HepG2 (cell line): ENCODE measurements around the gene ASB7. TPM values are rescaled to one million over a fixed set of nuclear protein-coding genes. Genes with fewer than 3 reads are reported as not detected.
A peak's percentile ranks its signal among the peaks of the same experiment; 100 is the strongest.

ENCODE experiments used
- ATAC-seq: fragments of 200-7000 bp; cut with Tn5 transposase; 3 replicates; pipeline ENCODE4 v1.9.1; 2020; ENCODE audit warnings: mild to moderate bottlenecking, moderate library complexity
- BruUV-seq: library from RNA; stranded (reverse); fragments of 400-500 nt; replicated peaks from 2 replicates; lab custom pipeline; 2021; lab: Mats Ljungman, UMichigan
- CTCF ChIA-PET: fragments of 300-600 bp; formaldehyde crosslinking; extraction: SDS; loops from one replicate; lab custom pipeline; 2021; ENCODE audit warnings: low total read pairs, inconsistent platforms, low intra/inter-chr PET ratio; lab: Yijun Ruan, JAX
- POLR2A ChIA-PET: fragments of 350-600 bp; sonication (Branson Sonifier 250); formaldehyde crosslinking; loops from one replicate; lab custom pipeline; 2020; ENCODE audit warnings: antibody characterized with exemption, inconsistent platforms; lab: Yijun Ruan, JAX
- DNase-seq: peaks from one replicate; pipeline ENCODE4 v3.0.0-alpha.2; 2015; ENCODE audit warnings: low spot score
- FAIRE-seq: peaks from 3 replicates; lab custom pipeline; 2011; peaks lifted over from hg19 to GRCh38; lab: Jason Lieb, UNC
- H2AFZ ChIP-seq: one replicate; pipeline ENCODE4 v1.6.1; 2011; ENCODE audit warnings: low read length, inconsistent platforms
- H3K27ac ChIP-seq: fragments of 300-600 bp; 3 replicates; pipeline ENCODE4 v1.8.0; 2011; ENCODE audit warnings: mixed run types, mild to moderate bottlenecking, mixed read lengths, low read length, inconsistent platforms; ENCODE audit not compliant: insufficient read depth; ENCODE audit errors: extremely low read length
- H3K27me3 ChIP-seq, 2 experiments: fragments of 200-600 bp in 1 of 2; 2 replicates in 1 of 2; 3 replicates in 1 of 2; pipeline versions ENCODE4 v1.6.0 to v1.8.0; 2011; ENCODE audit warnings: low read length in 2 of 2, mild to moderate bottlenecking in 2 of 2, moderate library complexity in 2 of 2, inconsistent platforms in 1 of 2; ENCODE audit not compliant: insufficient read depth in 2 of 2, control insufficient read depth in 1 of 2
- H3K36me3 ChIP-seq, 2 experiments: fragments of 200-600 bp in 1 of 2; replicated peaks in 1 of 2; 2 replicates in 1 of 2; 3 replicates in 1 of 2; pipeline versions ENCODE4 v1.5.1 to v1.8.0; 2011; ENCODE audit warnings: low read length in 2 of 2, inconsistent platforms in 1 of 2; ENCODE audit not compliant: insufficient read depth in 2 of 2, control insufficient read depth in 1 of 2
- H3K4me1 ChIP-seq: 2 replicates; pipeline ENCODE4 v1.5.1; 2012; ENCODE audit warnings: low read length, inconsistent platforms; ENCODE audit not compliant: insufficient read depth
- H3K4me2 ChIP-seq: 2 replicates; pipeline ENCODE4 v1.6.0; 2011; ENCODE audit warnings: low read depth, low read length, inconsistent platforms
- H3K4me3 ChIP-seq, 3 experiments: fragments of 200-600 bp in 1 of 3; sonication (generic), shearing (Covaris generic) in 1 of 3; replicated peaks in 1 of 3; 2 replicates each; pipeline ENCODE4 v1.5.1; 2011 to 2016; ENCODE audit warnings: low read length in 3 of 3, inconsistent platforms in 2 of 3, low read depth in 2 of 3, mild to moderate bottlenecking in 2 of 3, control low read depth in 1 of 3, mixed read lengths in 1 of 3; ENCODE audit not compliant: insufficient read depth in 1 of 3
- H3K79me2 ChIP-seq: one replicate; pipeline ENCODE4 v1.6.1; 2011; ENCODE audit warnings: low read length, inconsistent platforms; ENCODE audit not compliant: insufficient read depth
- H3K9ac ChIP-seq: 2 replicates; pipeline ENCODE4 v1.6.0; 2011; ENCODE audit warnings: mild to moderate bottlenecking, low read depth, low read length, inconsistent platforms; ENCODE audit not compliant: insufficient read depth
- H3K9me3 ChIP-seq: 2 replicates; pipeline ENCODE4 v1.5.1; 2012; ENCODE audit warnings: mild to moderate bottlenecking, low read length
- H4K20me1 ChIP-seq: 2 replicates; pipeline ENCODE4 v1.6.0; 2011; ENCODE audit warnings: inconsistent platforms, mild to moderate bottlenecking, low read length, moderate library complexity; ENCODE audit not compliant: insufficient read depth
- HDAC2 ChIP-seq: sonication (generic); formaldehyde crosslinking; IDR thresholded peaks from 2 replicates; pipeline ENCODE4 v1.4.0; 2020; ENCODE audit warnings: missing genetic modification reagents
- MYNN ChIP-seq: sonication (generic); formaldehyde crosslinking; IDR thresholded peaks from 2 replicates; pipeline ENCODE4 v1.4.0; 2020; ENCODE audit warnings: mild to moderate bottlenecking, low read depth, missing genetic modification reagents
- TP53 ChIP-seq: sonication (generic); formaldehyde crosslinking; conservative IDR thresholded peaks from 2 replicates; pipeline ENCODE4 v1.4.0; 2020; ENCODE audit warnings: missing genetic modification reagents
- WGBS: methylation state at CpG from one replicate; pipeline ENCODE4 v1.1.6; 2017; ENCODE audit warnings: low lambda C conversion rate; 5-methylcytosine and 5-hydroxymethylcytosine counted together
- in situ Hi-C: cut with HindIII; loops from 2 replicates; pipeline ENCODE4 v1.10.0; 2017; ENCODE audit warnings: low pct_unique_long_range_greater_than_20kb; ENCODE audit not compliant: extremely low pct_ligation_motif_present
- intact Hi-C: fragments of 100-400 bp; cut with micrococcal nuclease; formaldehyde crosslinking; loops from one replicate; pipeline ENCODE4 v1.10.0; 2022; ENCODE audit not compliant: unreplicated experiment
- polyA plus RNA-seq, 8 experiments: library from polyadenylated mRNA; depleted of rRNA in 3 of 8; stranded (reverse) in 7 of 8; unstranded in 1 of 8; fragments of >200 nt; fragmentation: Illumina TruSeq in 4 of 8; extraction: Trizol in 4 of 8; gene quantifications; 2 replicates each; pipeline versions ENCODE4 v1.2.1 to v1.2.3, GENCODE V29; 2011 to 2016; ENCODE audit warnings: low read depth in 4 of 8, missing spikeins in 1 of 8, mixed read lengths in 1 of 8; ENCODE audit not compliant: insufficient read depth in 1 of 8
- total RNA-seq, 5 experiments: library from RNA; depleted of rRNA; stranded (reverse); fragments of >200 nt; fragmentation: Illumina TruSeq; extraction: Trizol; gene quantifications; 2 replicates each; pipeline ENCODE4 v1.2.3, GENCODE V29; 2016; ENCODE audit warnings: low read depth in 1 of 5
- TF ChIP-seq, protein P1 (sequence below): IDR thresholded peaks from 2 replicates; pipeline ENCODE4 v1.6.1; 2012; ENCODE audit warnings: low read depth, low read length, improper control_type of control experiment

The ASB7 gene
- total and polyA plus RNA-seq, 2 of the 13 experiments (the other 11 are each of a cell fraction or from before 2014, with no cell fraction given), result 7.7 to 12.1 TPM

DNA sequence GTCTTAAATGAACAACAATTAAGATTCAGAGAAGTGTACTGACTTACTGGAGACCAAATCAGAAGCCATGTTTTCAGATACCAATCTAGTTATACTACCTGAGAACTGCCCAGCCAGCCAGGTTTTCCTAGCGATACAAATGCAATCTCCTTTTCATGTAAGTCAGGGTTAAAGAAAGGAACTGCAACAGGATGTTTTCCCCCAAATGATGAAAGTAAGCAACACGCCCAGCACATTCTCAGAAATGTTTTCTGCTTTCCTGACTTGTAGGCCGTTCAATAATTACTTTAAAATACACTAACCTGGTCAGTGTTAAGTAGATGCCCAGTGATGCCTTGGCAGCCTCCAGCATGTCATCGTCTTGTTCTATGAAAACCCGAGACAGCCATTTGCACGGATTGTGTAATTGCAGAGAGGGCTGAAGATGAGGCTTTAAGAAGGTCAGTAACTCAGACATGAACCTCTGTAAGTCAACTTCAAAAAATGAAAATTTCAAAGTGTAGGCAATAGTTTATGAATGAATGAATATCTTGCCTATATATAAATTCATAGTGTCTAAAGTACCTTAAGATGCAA lies 30.7 kb upstream of the ASB7 start (continued):
- TF ChIP-seq MYNN (CRISPR knock-in tag), result no peak
- no peak for TF ChIP-seq HDAC2

- no TSS peak for BruUV-seq
- 81% methylated on average over 4 of the region's 4 CpGs for WGBS
- TF ChIP-seq TP53 (CRISPR knock-in tag), result no peak
- TF ChIP-seq, protein P1, sequence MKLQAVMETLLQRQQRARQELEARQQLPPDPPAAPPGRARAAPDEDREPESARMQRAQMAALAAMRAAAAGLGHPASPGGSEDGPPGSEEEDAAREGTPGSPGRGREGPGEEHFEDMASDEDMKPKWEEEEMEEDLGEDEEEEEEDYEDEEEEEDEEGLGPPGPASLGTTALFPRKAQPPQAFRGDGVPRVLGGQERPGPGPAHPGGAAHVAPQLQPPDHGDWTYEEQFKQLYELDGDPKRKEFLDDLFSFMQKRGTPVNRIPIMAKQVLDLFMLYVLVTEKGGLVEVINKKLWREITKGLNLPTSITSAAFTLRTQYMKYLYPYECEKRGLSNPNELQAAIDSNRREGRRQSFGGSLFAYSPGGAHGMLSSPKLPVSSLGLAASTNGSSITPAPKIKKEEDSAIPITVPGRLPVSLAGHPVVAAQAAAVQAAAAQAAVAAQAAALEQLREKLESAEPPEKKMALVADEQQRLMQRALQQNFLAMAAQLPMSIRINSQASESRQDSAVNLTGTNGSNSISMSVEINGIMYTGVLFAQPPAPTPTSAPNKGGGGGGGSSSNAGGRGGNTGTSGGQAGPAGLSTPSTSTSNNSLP, result peak; percentile 83; the same call in 1 of the 2 replicates
- Histone ChIP-seq H3K36me3 (peaks cover 0 to 35% of the 10 kb centered on the region in 2 experiments; a peak in 3 of 5 replicates), H4K20me1 (no peaks in the 10 kb centered on the region), H3K79me2 (no peaks in the 10 kb centered on the region), H3K9me3 (no peaks in the 10 kb centered on the region), H3K4me1 (no peaks in the 10 kb centered on the region), H3K4me2 (no peak overlapping the region), H3K27me3 (no peaks in the 10 kb centered on the region), H3K9ac (no peak overlapping the region), H3K27ac (no peak overlapping the region), H2AFZ (no peak overlapping the region), H3K4me3 (no peak overlapping the region)
- ChIA-PET POLR2A (interaction anchor here (0.7 kb wide), 1 partner anchor 30 kb away, joined by 3 read pairs; the partner anchor contains the start of genes ASB7 and LINS1), CTCF (no interaction called here)
- in situ Hi-C loops, result no loop called here
- ATAC-seq (no peak), DNase-seq (no peak), FAIRE-seq (no peak)
- intact Hi-C loops, result no loop called here
These were observed 29.9 kb upstream of the ASB7 start for GRCh38 chr15:100572362-100572983.
